ENCODE results near the gene SLC26A8.

SLC26A8 gene, protein sequence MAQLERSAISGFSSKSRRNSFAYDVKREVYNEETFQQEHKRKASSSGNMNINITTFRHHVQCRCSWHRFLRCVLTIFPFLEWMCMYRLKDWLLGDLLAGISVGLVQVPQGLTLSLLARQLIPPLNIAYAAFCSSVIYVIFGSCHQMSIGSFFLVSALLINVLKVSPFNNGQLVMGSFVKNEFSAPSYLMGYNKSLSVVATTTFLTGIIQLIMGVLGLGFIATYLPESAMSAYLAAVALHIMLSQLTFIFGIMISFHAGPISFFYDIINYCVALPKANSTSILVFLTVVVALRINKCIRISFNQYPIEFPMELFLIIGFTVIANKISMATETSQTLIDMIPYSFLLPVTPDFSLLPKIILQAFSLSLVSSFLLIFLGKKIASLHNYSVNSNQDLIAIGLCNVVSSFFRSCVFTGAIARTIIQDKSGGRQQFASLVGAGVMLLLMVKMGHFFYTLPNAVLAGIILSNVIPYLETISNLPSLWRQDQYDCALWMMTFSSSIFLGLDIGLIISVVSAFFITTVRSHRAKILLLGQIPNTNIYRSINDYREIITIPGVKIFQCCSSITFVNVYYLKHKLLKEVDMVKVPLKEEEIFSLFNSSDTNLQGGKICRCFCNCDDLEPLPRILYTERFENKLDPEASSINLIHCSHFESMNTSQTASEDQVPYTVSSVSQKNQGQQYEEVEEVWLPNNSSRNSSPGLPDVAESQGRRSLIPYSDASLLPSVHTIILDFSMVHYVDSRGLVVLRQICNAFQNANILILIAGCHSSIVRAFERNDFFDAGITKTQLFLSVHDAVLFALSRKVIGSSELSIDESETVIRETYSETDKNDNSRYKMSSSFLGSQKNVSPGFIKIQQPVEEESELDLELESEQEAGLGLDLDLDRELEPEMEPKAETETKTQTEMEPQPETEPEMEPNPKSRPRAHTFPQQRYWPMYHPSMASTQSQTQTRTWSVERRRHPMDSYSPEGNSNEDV

DNA sequence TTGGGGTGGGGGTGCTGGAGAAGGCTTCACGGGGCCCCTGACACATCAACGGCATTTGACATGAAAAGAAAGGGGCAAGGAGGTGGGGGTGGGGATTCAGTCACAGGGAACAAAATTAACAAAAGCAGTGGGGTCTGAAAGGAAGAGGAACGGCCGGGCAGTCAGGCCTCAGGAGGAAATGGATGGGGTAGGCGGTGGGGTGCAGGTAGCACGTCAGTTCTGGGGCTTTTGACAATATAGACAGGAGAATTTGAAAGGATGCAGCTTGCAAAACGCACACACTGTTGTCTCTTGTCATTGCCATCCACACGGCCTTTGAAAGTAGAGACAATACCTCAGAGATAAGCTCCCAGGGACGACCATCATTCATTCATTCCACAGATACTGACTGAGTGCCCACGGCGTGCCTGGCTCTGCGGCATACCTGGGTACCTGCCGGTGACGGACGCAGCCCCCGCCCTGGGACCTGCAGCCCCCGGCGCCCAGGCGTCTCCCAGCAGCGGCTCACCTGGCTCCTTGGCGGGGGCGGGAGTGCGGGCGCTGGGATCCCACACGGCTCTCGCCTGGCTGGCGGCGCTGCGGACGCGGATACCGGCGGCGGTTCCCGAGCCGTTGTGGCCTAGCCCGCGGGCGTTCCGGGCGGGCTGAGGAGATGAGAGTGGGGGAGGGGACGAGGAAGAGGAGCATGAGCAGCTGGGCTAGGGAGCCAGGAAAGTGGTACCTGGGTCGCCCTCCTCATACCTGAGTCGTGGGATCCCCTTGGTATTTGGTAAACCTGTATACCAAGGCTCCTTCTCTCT is at the start of gene SLC26A8:
Gene SLC26A8 (minus strand): TSS at position 646 of the 800 bp plus-strand sequence. CDS start 4,934 bp downstream, outside the sequence.
- DNase-seq: no peak

DNA sequence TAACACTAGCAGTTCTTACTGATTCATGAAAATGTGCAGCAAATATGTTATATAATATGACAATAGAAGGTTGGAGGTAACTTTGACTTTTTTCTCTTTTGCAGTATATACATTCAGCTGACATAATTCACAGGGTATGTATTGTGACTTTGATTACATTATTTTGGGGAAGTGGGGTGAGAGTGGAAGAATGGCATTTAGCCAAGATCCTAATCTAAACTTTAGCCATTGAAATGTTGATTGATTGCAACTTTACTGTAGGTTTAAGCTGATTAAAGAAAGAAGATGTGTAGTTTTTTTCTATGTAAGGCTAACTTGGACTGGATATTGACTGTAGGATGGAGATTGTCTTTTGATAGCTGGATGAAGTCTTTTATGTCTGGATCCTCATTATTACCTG is 49.1 kb upstream of the SLC26A8 start:
- no peak for DNase-seq

DNA sequence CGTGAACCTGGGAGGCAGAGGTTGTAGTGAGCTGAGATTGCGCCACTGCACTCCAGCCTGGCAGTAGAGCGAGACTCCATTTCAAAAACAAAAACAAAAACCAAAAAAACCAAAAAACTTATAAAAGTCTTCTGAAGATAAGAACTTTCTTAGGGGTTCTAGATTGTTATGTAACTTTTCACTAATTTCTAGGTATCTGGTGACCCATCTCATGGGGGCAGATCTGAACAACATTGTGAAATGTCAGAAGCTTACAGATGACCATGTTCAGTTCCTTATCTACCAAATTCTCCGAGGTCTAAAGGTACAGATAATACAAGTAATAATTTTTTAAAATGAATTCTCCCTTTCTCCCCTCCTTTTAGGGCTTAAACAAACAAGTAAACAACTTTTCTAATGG is 48.2 kb upstream of the SLC26A8 start:
- no peak for DNase-seq

DNA sequence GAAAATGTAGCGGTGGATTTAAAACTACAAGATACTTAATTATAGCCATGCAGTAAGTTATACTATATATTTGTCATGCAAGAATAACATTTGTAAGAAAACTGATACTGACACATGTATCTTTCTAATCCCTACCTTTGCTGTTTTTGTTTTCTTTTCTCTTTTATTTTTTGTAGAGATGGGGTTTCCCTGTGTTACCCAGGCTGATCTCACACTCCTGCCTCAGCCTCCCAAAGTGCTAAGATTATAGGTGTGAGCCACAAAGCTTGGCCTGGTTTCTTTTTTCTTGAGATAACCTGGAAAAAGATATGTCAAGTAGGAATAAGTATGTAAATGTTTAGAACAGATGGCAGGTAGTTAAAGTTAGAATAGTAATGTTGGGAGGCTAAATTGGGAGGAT is 47.3 kb upstream of the SLC26A8 start:
- DNase-seq: no peak

DNA sequence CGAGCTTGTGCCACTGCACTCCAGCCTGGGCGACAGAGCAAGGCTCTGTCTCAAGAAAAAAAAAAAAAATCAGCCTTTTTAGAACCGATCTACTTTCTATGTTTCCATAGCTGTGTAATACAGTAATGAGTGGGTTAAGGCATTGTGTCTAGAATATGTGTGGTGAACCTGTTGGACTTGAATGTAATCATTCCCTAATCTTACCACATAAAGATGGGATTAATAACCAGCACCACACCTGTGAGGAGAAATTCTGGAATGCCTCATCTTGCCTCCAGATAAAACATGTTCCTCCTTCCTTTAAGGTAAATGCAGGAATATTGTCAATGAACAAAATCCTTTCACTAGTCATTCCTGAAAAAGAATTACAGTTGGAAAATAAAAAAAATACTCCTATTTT is 46.8 kb upstream of the SLC26A8 start:
- no peak for DNase-seq

DNA sequence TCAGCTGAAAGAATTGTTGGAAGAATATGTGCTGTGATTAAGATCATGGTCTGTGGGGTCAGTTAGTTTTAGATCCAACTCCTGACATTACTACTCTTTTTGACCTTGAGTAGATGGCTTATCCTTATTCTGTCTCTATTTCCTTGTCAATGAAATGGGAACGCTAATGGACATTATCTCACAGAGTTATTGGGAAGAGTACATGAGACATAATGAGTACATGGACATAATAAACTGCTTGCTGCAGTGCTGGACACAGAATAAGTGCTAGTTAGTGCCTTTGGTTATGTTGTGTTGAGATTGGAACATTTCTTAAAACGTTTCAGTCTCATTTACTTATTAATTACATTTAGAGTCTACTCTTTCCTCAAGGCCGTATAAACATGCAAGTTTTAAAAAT is 45.8 kb upstream of the SLC26A8 start:
- DNase-seq: no peak

DNA sequence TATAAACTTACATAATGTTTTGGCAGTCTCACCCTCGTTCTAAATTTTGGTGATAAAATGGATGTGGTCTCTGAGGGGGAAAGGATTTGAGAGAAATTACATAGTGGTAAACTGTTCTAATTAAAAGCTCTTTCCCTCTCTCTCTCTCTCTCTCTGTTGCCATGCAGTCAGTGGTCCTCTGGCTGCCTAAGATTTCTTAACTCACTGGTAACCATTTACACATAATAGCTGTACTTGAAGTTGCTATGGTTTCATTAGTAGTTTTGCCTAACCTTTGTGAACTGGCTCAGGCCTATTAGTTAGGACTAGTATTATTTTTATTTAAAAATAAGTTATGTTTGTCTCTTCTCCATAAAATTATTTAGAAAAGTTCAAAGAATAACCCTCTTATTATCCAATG is 45.1 kb upstream of the SLC26A8 start:
- no peak for DNase-seq

DNA sequence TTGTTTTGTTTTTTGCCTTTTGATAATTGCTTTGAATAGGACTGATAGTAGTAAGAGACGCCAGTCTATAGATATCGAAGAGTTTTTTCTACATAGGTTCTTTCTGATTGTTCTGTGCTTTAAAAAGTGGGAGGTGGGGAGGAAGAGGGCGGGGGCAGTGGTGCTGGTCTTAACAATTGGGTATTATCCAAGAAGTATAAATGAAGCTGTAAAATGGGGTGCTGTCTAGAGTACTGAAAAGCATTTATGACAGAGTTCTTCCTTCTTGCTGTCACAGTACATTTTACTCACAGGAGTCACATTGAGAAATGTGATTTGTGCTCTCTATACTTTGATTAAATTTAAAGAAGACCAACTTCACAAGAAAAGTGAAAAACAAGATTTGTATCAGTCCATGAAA is 44.1 kb upstream of the SLC26A8 start:
- DNase-seq: no peak

DNA sequence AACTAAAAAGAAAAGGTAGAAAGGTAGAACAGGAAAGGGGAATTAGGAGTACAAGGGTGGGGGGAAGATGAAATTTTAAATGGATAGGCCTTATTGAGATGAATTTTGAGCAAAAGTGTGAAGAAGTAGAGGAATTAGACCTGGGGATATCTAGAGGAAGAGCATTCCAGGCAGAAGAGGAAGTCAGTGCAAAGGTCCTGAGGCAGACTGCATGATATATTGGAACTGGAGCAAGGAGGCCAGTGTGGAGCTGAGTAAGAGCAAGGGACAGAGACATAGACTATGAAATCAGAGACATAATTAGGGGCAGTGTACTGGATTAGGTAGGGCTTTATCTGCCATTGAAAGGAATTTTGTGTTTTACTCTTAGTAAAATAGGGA is 43.6 kb upstream of the SLC26A8 start:
- no peak for DNase-seq

DNA sequence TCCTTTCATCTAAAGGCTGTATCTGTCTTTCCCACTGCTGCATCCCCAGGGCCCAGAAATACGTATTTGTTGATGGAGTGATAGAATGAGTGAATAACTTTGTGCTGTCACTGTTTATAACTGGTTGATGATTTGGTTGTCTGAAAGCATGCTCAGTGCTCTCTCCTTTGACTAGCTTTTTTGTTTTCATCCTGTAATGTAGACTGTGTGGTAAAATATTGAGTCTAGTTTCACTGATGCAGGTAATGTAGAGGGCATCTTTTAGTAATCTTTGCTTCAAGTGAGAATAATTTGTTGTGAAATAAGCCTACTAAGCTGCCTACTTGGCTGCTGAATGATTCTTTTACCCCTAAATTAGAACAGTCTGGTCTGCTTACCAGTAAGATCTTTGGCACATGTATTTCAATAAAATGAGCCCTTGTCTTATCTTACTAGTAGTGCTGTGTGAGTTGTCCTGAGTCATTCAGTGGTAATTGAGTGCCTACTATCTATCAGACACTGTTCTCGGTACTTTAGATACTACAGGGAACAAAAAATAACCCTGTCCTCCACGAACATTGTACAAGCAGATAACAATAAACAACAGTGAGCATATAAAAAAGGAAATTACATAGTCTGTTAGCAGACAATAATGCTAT is 43.1 kb upstream of the SLC26A8 start:
- no peak for DNase-seq

DNA sequence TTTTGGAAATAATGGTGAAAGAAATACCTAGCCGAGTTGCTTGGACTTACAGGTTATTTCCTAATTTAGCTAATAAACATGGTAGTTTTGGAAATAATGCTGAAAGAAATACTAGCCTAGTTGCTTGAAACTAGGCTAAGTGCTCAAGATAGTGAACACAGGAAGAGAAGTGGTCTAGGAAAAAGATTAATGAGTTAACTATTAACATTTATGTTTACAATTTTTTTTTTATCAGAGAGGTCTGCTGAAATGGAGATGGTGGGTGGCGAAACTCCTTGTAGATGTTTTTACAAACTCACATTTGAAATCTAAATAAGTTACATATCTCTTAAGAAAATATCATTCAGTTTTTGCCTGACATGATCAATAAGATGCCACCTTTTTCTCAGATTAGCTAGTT is 42.4 kb upstream of the SLC26A8 start:
- DNase-seq: no peak

DNA sequence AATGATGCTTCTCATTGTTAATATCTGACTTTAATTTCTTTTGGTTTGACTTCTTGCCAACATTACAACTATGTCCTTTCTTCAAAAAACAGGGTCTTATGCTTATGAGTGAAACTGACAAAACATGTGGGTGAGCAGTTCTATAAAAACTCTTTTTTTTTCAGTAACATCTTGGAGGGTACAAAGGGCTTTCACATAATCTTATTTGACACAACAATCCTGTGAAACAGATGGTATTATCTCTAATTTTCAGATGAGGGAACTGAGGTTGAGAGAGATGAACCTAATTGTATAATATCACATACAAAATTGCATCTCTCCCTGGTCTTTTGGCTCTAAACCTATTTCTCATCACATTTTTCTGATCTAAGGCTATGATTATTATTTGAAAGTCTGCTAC is 41.5 kb upstream of the SLC26A8 start:
- no peak for DNase-seq

DNA sequence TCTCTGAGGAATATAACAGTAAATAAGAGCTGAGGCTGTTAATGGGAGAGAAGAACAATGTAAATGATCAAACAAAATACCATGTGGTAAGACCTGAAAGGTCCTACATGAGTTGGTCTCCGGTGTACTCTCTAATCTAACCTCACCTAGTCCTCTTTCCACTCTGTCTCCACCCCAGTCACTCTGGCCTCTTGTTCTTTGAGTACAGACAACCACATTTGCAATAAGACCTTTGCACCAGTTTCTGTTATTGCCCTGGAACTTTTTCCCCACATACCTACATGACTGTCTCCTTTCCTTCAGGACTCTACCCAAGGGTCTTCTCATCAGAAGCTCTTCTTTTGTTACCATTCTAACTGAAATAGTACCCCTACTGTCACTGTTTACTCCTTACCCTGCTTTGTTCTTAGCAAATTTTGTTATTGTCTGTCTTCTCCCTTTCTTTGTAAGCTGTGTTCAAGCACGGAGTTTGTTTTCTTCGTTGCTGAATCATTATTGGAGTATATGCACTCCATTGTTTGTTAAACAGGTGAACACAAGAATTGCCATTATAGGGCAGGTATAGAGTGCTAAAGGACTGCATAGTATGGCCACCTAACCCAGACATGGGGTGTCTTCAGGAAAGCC is 40.4 kb upstream of the SLC26A8 start:
- DNase-seq: no peak

DNA sequence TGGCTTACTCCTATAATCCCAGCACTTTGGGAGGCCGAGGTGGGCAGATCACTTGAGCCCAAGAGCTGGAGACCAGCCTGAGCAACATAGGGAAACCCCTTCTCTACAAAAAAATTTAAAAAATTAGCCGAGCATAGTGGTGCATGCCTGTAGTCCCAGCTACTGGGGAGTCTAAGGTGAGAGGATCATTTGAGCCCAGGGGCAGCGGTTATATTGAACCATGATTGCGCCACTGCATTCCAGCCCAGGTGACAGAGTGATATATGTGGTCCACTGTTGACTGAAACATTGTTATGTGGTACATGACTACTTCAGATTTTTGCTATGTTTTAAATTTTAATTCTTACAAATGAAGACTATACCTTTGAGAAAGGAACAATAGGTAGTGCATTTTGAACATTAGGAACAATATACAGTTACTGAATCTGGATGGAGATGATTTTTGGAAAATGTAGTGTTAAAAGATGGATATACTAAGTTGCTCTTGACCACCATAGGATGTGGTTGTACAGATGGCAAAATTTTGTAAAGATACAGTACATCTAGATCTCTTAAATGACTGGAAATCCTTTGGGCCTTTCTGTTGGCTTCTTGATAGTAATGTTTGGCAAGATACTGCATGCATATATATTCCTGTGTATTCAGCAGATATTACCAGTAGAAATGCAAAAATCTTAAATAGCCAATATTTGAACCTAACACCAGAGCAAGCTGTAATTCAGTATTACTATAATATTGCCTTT is 39.0 kb upstream of the SLC26A8 start:
- no peak for DNase-seq

DNA sequence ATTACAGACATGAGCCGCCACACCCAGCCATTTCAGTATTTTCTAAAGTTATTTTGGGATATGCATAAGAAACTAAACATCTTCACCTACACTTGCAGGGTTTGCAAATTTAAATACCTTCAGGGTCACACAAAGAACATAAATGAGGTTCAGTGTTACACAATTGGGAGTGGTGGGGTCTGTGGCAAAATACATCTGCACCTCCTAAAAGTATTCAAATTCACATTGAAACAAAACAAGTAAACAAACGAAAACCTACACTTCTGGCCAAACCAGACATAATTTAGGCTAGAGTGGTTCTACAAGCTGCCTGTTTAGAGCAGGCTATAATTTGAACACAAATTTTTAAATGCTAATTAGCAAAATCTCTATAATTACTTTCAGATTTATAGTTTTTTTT is 37.8 kb upstream of the SLC26A8 start:
- DNase-seq: no peak

DNA sequence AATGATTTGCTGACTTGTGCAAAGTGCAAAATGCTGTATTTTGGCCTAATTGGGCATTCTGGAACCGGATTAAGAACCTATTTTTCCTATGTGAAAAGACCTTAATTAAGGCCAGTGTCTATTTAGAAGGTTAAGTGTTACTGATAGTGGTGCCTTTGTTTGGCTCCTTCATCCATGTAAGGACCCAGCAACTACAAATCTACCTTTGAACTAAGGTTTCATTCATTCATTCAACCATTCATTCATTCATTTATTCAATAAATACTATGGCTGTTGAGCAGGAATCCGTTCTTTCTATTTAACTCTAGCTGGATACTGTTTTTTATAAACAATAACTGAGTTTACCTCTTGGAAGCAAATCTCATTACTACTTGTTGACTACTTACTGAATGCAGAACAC is 36.8 kb upstream of the SLC26A8 start:
- no peak for DNase-seq

DNA sequence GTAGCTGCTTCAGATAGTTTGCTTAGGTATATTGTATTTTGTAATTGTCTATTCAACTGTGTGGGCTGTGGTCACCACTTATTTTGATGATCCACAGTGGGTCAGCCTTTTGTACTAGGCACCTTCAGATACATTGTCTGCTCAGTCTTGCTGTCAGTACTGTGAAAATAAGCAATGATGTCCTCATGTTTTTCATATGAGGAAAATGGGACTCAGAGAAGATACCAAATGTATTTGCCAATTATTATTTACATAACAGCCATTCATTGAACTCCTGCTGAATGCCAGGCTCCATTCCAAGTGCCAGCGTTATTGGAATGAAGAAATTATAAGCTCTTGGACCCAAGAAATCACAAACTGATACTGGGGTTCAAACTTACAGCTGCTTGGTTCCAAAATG is 31.7 kb upstream of the SLC26A8 start:
- DNase-seq: no peak

DNA sequence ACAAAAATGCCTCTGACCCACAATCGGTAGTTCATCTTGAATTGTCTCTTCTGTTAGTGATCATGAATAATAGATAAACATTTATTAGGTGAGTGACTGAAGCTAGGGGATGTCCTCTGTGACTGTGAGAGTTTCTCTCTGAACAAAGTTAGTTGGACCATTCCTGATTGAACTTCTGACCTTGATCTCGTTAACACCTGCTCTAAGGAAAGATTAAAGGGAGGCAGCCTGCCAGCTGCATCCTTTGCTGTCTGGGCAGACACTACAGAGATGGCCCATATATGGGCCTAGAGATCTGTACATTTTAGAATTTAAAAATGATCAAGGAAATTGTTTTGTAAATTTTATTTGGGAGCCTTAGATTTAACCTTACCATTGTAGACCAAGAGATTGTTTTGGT is 30.5 kb upstream of the SLC26A8 start:
- DNase-seq: no peak

DNA sequence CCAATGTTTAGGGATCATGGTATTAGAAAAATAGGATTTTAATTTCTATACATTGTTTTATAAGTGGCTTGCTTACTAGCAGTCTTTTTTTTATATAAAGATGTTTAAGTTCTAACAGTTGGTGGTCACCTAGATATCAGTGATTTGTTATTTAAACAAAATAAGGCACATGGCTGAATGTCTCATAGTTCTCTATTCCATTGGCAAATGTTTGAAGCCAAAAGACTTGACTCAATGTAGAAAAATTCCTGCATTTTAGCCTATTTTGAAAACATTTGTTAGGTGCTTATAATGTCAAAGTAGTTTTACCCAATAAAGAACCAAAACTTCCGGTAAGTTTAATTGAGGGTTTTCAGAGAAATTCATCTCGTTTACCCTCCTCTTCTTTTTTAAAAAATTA is 30.0 kb upstream of the SLC26A8 start:
- no peak for DNase-seq

DNA sequence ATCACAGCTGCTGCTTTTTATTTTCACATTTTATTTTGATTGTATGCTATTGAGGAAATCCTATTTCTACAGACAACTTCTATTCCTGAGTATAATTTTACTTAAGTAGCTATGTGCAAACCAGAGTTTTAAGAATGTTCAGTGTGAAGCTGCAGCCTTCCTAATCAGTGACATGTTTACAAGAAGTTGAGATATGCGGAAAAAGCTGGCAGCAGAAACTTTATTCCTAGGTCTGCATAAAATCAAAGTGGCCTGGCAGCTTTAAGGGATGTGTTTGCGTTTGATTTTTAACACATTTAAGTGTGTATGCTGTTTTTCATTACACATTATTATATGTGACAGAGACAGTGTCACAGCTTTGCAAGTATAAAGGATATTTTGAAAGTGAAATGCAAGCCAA is 29.4 kb upstream of the SLC26A8 start:
- DNase-seq: no peak

DNA sequence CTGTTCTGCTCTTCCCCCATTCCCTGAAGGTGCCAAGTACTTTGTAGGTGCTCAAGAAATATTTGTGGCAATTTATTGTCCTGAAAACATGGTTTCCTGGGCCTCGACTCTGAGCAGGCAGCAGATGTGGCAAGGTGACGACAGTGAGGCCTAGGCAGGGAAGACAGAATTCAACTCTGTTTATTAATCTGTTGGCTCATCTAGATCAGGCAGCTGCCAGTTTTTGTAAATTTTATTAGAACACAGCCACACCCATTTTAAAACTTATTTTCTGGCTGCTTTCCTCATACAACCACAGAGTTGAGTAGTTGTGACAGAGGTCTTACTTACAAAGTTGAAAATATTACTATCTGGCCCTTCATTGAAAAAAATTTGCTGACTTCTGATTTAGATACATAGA is 27.7 kb upstream of the SLC26A8 start:
- no peak for DNase-seq
